ENCODE data around the gene CNTNAP3.
"Not testable (repeated sequence)": the region's sequence is repeated elsewhere in the genome, so short reads cannot be mapped to it uniquely, and the experiment has no call there.

DNA sequence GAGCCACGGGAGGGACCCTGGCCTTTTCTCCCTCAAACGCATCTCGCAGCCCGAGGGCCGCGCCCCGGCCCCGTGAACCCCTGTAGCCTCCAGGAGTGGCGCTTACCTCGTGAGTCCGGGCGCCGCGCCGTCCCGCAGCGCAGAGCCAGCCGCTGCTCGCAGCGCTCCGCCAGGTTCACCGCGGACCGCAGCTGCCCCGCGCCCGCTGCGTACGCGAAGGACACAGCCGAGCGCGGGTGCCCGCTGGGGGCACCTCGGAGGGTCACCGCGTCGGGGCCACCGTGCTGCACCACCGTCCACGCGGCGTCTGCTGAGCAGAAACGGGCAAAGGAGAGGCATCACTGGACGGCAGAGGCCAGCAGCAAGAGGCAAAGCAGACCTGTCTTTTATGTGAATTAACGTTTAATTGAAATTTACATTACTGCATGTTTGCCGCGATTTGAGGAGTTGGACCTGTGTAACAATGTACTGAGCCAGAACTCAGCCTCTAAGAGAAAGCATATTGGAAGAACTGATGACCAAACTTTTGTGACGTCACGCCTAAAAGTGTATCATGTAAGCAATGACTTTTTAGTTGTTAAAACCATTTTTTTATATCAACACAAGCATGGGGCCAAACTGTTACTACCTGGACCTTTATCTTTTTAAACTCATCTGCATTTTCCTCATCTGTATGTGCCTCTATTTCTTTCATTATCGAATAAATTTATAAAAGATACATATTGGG lies 155.0 kb downstream of the CNTNAP3 start:
- TF ChIP-seq, protein P1, sequence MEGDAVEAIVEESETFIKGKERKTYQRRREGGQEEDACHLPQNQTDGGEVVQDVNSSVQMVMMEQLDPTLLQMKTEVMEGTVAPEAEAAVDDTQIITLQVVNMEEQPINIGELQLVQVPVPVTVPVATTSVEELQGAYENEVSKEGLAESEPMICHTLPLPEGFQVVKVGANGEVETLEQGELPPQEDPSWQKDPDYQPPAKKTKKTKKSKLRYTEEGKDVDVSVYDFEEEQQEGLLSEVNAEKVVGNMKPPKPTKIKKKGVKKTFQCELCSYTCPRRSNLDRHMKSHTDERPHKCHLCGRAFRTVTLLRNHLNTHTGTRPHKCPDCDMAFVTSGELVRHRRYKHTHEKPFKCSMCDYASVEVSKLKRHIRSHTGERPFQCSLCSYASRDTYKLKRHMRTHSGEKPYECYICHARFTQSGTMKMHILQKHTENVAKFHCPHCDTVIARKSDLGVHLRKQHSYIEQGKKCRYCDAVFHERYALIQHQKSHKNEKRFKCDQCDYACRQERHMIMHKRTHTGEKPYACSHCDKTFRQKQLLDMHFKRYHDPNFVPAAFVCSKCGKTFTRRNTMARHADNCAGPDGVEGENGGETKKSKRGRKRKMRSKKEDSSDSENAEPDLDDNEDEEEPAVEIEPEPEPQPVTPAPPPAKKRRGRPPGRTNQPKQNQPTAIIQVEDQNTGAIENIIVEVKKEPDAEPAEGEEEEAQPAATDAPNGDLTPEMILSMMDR (IDR thresholded peaks at IDR 0.05), result not testable (repeated sequence)
- TF ChIP-seq, protein P2, sequence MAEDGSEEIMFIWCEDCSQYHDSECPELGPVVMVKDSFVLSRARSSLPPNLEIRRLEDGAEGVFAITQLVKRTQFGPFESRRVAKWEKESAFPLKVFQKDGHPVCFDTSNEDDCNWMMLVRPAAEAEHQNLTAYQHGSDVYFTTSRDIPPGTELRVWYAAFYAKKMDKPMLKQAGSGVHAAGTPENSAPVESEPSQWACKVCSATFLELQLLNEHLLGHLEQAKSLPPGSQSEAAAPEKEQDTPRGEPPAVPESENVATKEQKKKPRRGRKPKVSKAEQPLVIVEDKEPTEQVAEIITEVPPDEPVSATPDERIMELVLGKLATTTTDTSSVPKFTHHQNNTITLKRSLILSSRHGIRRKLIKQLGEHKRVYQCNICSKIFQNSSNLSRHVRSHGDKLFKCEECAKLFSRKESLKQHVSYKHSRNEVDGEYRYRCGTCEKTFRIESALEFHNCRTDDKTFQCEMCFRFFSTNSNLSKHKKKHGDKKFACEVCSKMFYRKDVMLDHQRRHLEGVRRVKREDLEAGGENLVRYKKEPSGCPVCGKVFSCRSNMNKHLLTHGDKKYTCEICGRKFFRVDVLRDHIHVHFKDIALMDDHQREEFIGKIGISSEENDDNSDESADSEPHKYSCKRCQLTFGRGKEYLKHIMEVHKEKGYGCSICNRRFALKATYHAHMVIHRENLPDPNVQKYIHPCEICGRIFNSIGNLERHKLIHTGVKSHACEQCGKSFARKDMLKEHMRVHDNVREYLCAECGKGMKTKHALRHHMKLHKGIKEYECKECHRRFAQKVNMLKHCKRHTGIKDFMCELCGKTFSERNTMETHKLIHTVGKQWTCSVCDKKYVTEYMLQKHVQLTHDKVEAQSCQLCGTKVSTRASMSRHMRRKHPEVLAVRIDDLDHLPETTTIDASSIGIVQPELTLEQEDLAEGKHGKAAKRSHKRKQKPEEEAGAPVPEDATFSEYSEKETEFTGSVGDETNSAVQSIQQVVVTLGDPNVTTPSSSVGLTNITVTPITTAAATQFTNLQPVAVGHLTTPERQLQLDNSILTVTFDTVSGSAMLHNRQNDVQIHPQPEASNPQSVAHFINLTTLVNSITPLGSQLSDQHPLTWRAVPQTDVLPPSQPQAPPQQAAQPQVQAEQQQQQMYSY (CRISPR knock-in tag; IDR thresholded peaks at IDR 0.05), result not testable (repeated sequence)
- TF ChIP-seq FOXK1, CREB1, SMAD4, TEAD4 (CRISPR knock-in tag; IDR thresholded peaks at IDR 0.05): not testable (repeated sequence)
- TF ChIP-seq, protein P3, sequence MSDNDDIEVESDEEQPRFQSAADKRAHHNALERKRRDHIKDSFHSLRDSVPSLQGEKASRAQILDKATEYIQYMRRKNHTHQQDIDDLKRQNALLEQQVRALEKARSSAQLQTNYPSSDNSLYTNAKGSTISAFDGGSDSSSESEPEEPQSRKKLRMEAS (CRISPR knock-in tag; IDR thresholded peaks at IDR 0.05), result not testable (repeated sequence)
